KMS-11 (cell line): ENCODE data around the gene CAMTA1.

Source experiments
- H2AFZ ChIP-seq: fragments of 200-600 bp; sonication (generic); 2 replicates; pipeline ENCODE4 v1.6.1; 2016; ENCODE audit warnings: antibody characterized with exemption, mixed run types, low read depth
- H3K27ac ChIP-seq: fragments of 200-600 bp; sonication (generic); 2 replicates; pipeline ENCODE4 v1.6.1; 2016; ENCODE audit warnings: mild to moderate bottlenecking, mixed run types
- H3K27me3 ChIP-seq: fragments of 200-600 bp; sonication (generic); 2 replicates; pipeline ENCODE4 v1.6.1; 2017; ENCODE audit warnings: mild to moderate bottlenecking, low read depth, mixed run types, moderate library complexity; ENCODE audit not compliant: insufficient read depth
- H3K36me3 ChIP-seq: fragments of 200-600 bp; sonication (generic); 2 replicates; pipeline ENCODE4 v1.6.1; 2017; ENCODE audit warnings: mild to moderate bottlenecking, mixed run types; ENCODE audit not compliant: insufficient read depth
- H3K4me1 ChIP-seq: fragments of 200-600 bp; sonication (generic); 2 replicates; pipeline ENCODE4 v1.6.1; 2016; ENCODE audit warnings: mild to moderate bottlenecking, low read depth, mixed run types; ENCODE audit not compliant: poor library complexity, severe bottlenecking
- H3K4me2 ChIP-seq: fragments of 200-600 bp; sonication (generic); 2 replicates; pipeline ENCODE4 v1.7.0; 2016; ENCODE audit warnings: mild to moderate bottlenecking, mixed run types
- H3K4me3 ChIP-seq: fragments of 200-600 bp; sonication (generic); IDR thresholded peaks from 2 replicates; pipeline ENCODE4 v1.6.1; 2017; ENCODE audit warnings: low read depth, low read length, mixed read lengths; ENCODE audit not compliant: insufficient read depth
- H3K79me2 ChIP-seq: fragments of 200-600 bp; sonication (generic); 2 replicates; pipeline ENCODE4 v1.6.1; 2016; ENCODE audit warnings: low read depth, mixed run types; ENCODE audit not compliant: insufficient read depth
- H3K9ac ChIP-seq: fragments of 200-600 bp; sonication (generic); 2 replicates; pipeline ENCODE4 v1.6.1; 2016; ENCODE audit warnings: mild to moderate bottlenecking, mixed run types
- H4K20me1 ChIP-seq: fragments of 200-600 bp; sonication (generic); 2 replicates; pipeline ENCODE4 v1.6.1; 2016; ENCODE audit warnings: mild to moderate bottlenecking, mixed run types; ENCODE audit not compliant: insufficient read depth
- TF ChIP-seq, protein P1 (sequence below): fragments of 200-600 bp; sonication (generic); conservative IDR thresholded peaks from 2 replicates; pipeline ENCODE4 v1.6.1; 2017; ENCODE audit warnings: low read depth, mild to moderate bottlenecking, antibody characterized with exemption, low read length, moderate library complexity, mixed read lengths

Gene CAMTA1

DNA sequence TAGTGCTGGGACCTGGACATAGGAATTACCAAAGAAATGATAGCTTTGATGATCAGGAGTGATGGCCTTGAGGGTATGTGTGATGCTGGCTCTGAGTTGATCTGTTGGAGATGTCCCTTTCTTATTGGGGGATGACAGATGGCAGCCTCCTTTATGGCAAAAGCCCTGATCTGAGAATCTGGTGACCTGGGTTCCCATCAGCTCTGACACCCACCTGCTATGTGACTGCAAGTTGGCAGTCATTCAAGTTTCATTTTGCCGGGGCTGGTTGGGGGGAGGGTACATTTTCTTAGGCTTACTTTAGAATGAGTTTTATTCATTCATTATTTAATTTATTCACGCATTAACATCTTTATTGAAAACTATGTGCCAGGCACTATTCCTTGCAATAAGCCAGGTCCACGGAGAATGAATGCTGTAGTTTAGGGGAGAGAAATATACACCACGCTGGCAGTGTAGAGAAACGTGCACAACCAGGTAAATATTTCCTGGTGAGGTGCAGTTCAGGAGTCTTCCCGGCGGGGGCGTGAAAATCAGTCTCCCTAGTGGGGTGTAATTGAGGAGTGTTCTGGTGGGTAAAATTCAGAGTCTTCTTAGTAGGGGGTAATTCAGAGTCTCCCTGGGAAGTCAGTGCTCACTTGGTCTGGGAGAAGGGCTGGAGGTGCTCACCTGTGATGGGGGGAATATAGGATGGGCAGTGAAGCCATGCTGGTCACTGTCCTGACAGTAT is 401.3 kb downstream of the CAMTA1 start:
- H3K4me1 ChIP-seq, result no peaks in the 10 kb centered on the region

DNA sequence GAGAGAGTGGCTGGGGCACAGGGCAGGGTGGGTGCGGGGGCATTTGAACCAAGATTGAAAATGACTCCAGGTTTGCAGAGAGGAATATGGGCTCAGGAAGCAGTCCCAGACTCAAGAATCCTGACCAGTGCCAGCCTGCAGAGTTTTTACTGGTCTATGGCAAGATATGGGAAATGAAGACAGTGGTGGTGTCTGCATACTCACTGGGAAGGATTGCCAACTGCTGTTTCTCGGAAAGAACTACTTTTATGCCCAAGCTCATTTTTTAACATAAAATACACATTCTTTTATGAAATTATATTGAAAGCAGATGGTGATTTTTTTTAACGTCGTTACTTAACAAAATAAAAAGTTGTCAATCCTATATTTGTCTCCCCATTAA is 401.8 kb downstream of the CAMTA1 start:
- Histone ChIP-seq H4K20me1 (no peaks in the 10 kb centered on the region), H3K36me3 (no peaks in the 10 kb centered on the region), H3K27me3 (no peaks in the 10 kb centered on the region), H3K4me1 (no peaks in the 10 kb centered on the region), H3K9ac (no peak overlapping the region), H3K27ac (no peak overlapping the region), H2AFZ (no peak overlapping the region), H3K4me2 (no peak overlapping the region), H3K4me3 (no peak overlapping the region), H3K79me2 (no peaks in the 10 kb centered on the region)
- TF ChIP-seq, protein P1, sequence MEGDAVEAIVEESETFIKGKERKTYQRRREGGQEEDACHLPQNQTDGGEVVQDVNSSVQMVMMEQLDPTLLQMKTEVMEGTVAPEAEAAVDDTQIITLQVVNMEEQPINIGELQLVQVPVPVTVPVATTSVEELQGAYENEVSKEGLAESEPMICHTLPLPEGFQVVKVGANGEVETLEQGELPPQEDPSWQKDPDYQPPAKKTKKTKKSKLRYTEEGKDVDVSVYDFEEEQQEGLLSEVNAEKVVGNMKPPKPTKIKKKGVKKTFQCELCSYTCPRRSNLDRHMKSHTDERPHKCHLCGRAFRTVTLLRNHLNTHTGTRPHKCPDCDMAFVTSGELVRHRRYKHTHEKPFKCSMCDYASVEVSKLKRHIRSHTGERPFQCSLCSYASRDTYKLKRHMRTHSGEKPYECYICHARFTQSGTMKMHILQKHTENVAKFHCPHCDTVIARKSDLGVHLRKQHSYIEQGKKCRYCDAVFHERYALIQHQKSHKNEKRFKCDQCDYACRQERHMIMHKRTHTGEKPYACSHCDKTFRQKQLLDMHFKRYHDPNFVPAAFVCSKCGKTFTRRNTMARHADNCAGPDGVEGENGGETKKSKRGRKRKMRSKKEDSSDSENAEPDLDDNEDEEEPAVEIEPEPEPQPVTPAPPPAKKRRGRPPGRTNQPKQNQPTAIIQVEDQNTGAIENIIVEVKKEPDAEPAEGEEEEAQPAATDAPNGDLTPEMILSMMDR, result no peak

More for the DNA sequence above, 401.3 kb downstream of the CAMTA1 start:
- Histone ChIP-seq H3K36me3 (no peaks in the 10 kb centered on the region), H4K20me1 (no peaks in the 10 kb centered on the region), H3K27me3 (no peaks in the 10 kb centered on the region), H3K9ac (no peak overlapping the region), H3K27ac (no peak overlapping the region), H2AFZ (no peak overlapping the region), H3K4me3 (no peak overlapping the region), H3K4me2 (no peak overlapping the region), H3K79me2 (no peaks in the 10 kb centered on the region)
- TF ChIP-seq, protein P1, result 0 out of 2 replicates have a peak, but pooled peaks have one; percentile 15

DNA sequence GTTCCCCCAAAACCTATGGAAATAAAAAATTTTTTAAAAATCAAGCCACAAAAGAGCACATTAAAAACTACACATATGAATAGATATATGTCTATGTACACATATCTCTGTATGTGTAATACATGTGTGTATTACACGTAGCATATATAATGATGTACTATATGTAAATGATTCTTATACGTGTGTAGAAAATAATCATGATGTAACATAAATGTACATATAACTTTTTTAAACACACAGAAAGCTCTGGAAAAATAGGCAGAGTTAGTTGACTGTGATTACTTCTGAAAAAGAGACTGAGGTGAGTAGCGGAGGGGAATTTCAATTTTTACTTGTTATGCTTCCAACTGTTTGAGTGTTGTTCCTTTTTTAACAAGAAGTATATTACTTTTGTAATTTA is 405.0 kb downstream of the CAMTA1 start:
- Histone ChIP-seq H3K4me3 (no peak overlapping the region), H2AFZ (no peak overlapping the region), H3K27me3 (no peaks in the 10 kb centered on the region), H3K4me2 (no peak overlapping the region), H3K9ac (no peak overlapping the region), H3K79me2 (no peaks in the 10 kb centered on the region), H3K36me3 (no peaks in the 10 kb centered on the region), H3K27ac (no peak overlapping the region), H4K20me1 (no peaks in the 10 kb centered on the region), H3K4me1 (no peaks in the 10 kb centered on the region)
- TF ChIP-seq, protein P1, result no peak

DNA sequence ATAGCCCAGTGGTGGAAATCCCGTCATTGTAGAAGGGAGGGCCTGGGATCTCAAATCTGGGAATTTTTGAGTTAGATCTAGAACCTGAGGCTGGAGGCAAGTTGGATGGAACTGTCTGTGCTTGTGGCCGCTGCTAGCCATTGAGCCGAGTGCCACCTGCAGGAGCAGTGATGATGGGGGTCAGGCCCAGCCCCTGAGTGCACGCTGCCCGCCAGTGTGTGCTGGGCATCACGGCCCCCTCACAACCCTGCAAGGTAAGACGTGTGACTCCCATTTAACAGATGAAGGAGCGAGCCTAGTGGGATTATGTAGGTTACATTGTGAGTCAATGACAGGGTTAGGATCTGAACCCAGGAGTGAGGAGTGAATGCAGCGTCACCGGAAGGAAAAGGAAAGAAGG is 407.2 kb downstream of the CAMTA1 start:
- no peak overlapping the region for H2AFZ ChIP-seq
- H3K27me3 ChIP-seq, result no peaks in the 10 kb centered on the region
- no peaks in the 10 kb centered on the region for H3K4me1 ChIP-seq
- TF ChIP-seq, protein P1, result no peak
- H3K36me3 ChIP-seq, result no peaks in the 10 kb centered on the region
- H3K4me2 ChIP-seq, result no peak overlapping the region
- H3K9ac ChIP-seq, result no peak overlapping the region
- H4K20me1 ChIP-seq, result no peaks in the 10 kb centered on the region
- no peak overlapping the region for H3K4me3 ChIP-seq
- no peak overlapping the region for H3K27ac ChIP-seq
- H3K79me2 ChIP-seq, result no peaks in the 10 kb centered on the region
